Gastrocnemius medialis (tissue), 4 donors: ENCODE measurements around the gene PLBD1.
A peak's percentile ranks its signal among the peaks of the same experiment; 100 is the strongest.

Experiments used
- CTCF ChIP-seq, 5 experiments: fragments of 450-650 bp in 3 of 5; fragments of 200-600 bp in 2 of 5; sonication (generic) in 2 of 5; IDR thresholded peaks in 4 of 5; conservative IDR thresholded peaks in 1 of 5; 1 replicate in 4 of 5; 2 replicates in 1 of 5; pipeline ENCODE4 v1.5.1; 2016 to 2019; ENCODE audit warnings: antibody characterized with exemption in 5 of 5, mild to moderate bottlenecking in 3 of 5, moderate library complexity in 3 of 5
- POLR2A ChIP-seq, 2 donors: fragments of 450-650 bp; IDR thresholded peaks; one replicate each; pipeline ENCODE4 v1.6.1; 2017; ENCODE audit warnings: antibody characterized with exemption in 2 of 2, mild to moderate bottlenecking in 2 of 2, moderate library complexity in 2 of 2

- TF ChIP-seq POLR2A (IDR thresholded peaks at IDR 0.05) (no peak), CTCF (IDR thresholded peaks at IDR 0.05 in 4 of 5, conservative IDR thresholded peaks at IDR 0.05 in 1 of 5) (peak in 1 of 5 experiments; percentile 11)
Measured at GRCh38 chr12:14554281-14555007, 13.2 kb downstream of the PLBD1 start.
